BLaER1 treated with 17β-estradiol and CSF1 and Interleukin-3, amounts not matched to agents 10 nM and 100 nM (cell line): ENCODE results near the gene IWS1.

Experiments
- H3K27ac ChIP-seq, 11 experiments: shearing (Covaris generic); formaldehyde crosslinking; 2 replicates each; pipeline ENCODE4 v1.8.1; 2022
- H3K27me3 ChIP-seq, 11 experiments: shearing (Covaris generic); formaldehyde crosslinking; 2 replicates each; pipeline ENCODE4 v1.8.1; 2022
- H3K36me3 ChIP-seq, 11 experiments: shearing (Covaris generic); formaldehyde crosslinking; 2 replicates each; pipeline ENCODE4 v1.8.1; 2022
- H3K4me1 ChIP-seq, 10 experiments: shearing (Covaris generic); formaldehyde crosslinking; 2 replicates each; pipeline ENCODE4 v1.8.1; 2022
- H3K4me2 ChIP-seq, 11 experiments: shearing (Covaris generic); formaldehyde crosslinking; 2 replicates each; pipeline ENCODE4 v1.8.1; 2022
- H3K4me3 ChIP-seq, 10 experiments: shearing (Covaris generic); formaldehyde crosslinking; 2 replicates each; pipeline ENCODE4 v1.8.1; 2022
- H3K9ac ChIP-seq, 11 experiments: shearing (Covaris generic); formaldehyde crosslinking; 2 replicates each; pipeline ENCODE4 v1.8.1; 2022
- H3K9me3 ChIP-seq, 11 experiments: shearing (Covaris generic); formaldehyde crosslinking; replicated peaks in 1 of 11; 2 replicates each; pipeline ENCODE4 v1.8.1; 2022
- H4K20me1 ChIP-seq, 11 experiments: shearing (Covaris generic); formaldehyde crosslinking; 2 replicates each; pipeline ENCODE4 v1.8.1; 2022
- Cebpa-rat ChIP-seq, 11 experiments: shearing (Covaris generic); IDR thresholded peaks; 2 replicates each; pipeline ENCODE4 v1.8.1; 2022

The IWS1 gene

DNA sequence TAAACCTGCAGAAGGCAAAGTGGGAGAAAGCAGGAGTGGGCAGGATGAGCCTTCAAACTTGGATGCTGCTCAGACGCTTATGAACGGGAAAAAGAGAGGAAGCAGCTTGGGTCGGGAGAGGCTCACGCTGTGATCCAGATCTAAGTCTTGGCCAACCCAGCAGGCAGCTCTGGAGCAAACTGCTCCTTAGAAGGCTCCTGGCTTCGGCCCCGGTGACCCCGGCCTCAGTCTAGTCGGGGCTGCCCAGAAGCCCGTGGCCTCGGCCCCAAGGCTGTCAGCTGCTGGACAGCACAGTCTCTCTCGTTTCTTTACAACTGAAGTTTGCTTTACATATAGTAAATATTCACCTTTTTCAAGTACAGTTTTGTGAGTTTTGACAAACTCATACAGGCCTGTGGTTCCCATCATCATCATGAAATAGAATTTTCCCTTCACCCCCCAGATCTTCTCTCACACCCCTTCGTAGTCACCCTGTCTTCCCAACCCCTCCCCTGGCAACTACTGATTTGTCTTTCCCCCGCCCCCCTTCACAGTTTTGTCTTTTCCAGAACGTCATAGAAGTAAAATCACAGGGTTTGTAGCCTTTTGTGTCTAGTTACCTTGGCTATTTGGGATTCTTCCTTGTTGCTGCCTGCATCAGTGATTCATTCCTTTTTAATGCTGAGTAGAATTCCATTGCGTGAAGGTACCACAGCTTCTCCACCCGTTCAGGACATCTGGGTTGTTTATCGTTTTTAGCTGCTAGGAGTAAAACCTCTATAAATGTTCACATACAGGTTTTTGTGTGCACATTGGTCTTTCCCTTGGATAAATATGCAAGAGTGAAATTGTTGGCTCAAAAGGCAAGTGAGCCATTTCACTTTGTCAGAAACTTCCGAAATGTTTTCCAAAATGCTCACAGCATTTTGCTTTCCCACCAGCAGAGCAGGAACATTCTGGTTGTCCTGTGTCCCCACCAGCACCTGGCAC, 44.3 kb upstream of the IWS1 start:
- no peaks in the 10 kb centered on the region for H3K9me3 ChIP-seq
- H3K4me1 ChIP-seq = peaks cover 6 to 47% (median 25%) of the 10 kb centered on the region in 10 experiments
- no peak for TF ChIP-seq Cebpa-rat (IDR thresholded peaks at IDR 0.05)
- H3K4me2 ChIP-seq = no peak overlapping the region
- no peak overlapping the region for H3K27ac ChIP-seq
- H3K27me3 ChIP-seq = no peaks in the 10 kb centered on the region
- H3K9ac ChIP-seq = no peak overlapping the region
- H4K20me1 ChIP-seq = no peaks in the 10 kb centered on the region
- H3K36me3 ChIP-seq = no peaks in the 10 kb centered on the region
- no peak overlapping the region for H3K4me3 ChIP-seq

DNA sequence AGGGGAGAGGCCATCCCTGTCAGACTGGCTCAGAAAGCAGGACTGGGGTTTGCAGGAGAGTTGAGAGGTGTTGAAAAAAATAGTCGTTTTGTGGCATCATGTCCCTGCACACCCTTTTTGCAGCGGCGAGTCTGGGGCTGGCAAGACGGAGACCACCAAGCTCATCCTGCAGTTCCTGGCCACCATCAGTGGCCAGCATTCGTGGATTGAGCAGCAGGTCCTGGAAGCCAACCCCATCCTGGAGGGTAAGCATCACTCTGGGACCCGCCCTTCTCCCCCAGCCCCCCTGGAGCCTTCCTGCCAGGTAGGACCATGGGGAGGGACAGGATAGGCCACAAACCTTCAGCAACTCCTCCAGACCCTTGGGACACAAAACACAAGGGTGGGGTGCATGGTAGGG, 43.4 kb upstream of the IWS1 start:
- peaks cover 0 to 38% (median 16%) of the 10 kb centered on the region in 10 experiments; a peak in 17 of 20 replicates for H3K4me1 ChIP-seq

DNA sequence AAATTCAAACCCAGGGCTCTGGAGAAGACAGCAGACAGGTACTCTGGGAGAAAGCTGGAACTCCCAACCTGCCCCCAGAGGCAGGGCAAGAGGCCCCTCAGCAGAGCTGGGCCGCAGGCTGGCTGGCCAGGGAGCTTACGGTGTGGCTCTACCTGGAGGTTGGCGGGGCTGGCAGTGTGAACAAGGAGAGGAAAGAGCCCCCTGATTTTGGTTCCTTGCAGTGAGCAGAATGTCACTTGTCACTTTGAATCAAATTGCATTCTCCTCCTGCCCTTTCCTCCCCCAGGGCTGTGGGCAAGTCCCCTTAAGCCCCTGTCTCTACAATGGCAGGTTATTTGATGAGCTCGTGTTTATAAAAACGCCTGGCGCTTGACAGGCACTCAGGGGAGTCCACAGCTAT, 41.8 kb upstream of the IWS1 start:
- no peaks in the 10 kb centered on the region for H4K20me1 ChIP-seq
- peaks cover 0 to 4% (median 0%) of the 10 kb centered on the region in 11 experiments; a peak in 2 of 22 replicates for H3K9me3 ChIP-seq
- no peaks in the 10 kb centered on the region for H3K36me3 ChIP-seq
- H3K4me2 ChIP-seq = no peak overlapping the region
- no peaks in the 10 kb centered on the region for H3K27me3 ChIP-seq
- H3K9ac ChIP-seq = no peak overlapping the region
- peaks cover 7 to 25% (median 18%) of the 10 kb centered on the region in 10 experiments for H3K4me1 ChIP-seq
- H3K4me3 ChIP-seq = no peak overlapping the region
- TF ChIP-seq Cebpa-rat (IDR thresholded peaks at IDR 0.05) = no peak
- no peak overlapping the region for H3K27ac ChIP-seq

More for the DNA sequence above, 43.4 kb upstream of the IWS1 start:
- no peaks in the 10 kb centered on the region for H3K36me3 ChIP-seq
- no peak for TF ChIP-seq Cebpa-rat (IDR thresholded peaks at IDR 0.05)
- H3K27ac ChIP-seq = no peak overlapping the region
- H3K4me2 ChIP-seq = no peak overlapping the region; a peak in 1 of 22 replicates
- no peaks in the 10 kb centered on the region for H3K9me3 ChIP-seq
- H3K27me3 ChIP-seq = no peaks in the 10 kb centered on the region
- no peak overlapping the region for H3K4me3 ChIP-seq
- H3K9ac ChIP-seq = no peak overlapping the region
- H4K20me1 ChIP-seq = no peaks in the 10 kb centered on the region

DNA sequence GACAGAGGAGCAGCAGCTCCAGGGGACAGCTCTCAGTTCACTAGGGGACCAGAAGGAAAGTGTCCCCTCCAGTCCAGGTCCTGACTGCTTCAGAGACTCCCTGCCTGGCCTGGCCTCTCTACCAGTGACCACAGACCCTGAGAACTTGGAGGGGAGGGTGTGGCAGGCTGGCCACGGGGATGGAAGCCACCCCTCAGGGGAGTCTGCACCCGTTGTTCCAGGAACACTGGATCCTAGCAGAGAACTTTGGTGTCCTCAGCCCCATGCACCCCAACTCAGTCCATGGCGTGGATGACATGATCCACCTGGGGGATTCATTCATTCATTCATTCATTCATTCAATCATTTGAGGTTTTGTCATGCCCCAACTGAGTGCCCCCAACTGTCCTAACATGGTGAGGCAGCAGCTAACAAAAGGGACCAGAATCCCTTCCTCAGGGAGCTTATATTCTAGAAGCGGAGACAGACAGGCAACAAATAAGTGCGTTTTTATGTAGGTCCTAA, 41.1 kb upstream of the IWS1 start:
- Histone ChIP-seq H3K4me2 (peak overlapping the region in 5 of 11 experiments; percentile 13 to 59 (median 44); a peak in 7 of 22 replicates), H3K4me1 (peaks cover 5 to 32% (median 16%) of the 10 kb centered on the region in 10 experiments; a peak in 19 of 20 replicates), H3K27me3 (no peaks in the 10 kb centered on the region), H3K27ac (no peak overlapping the region), H3K4me3 (no peak overlapping the region), H3K36me3 (no peaks in the 10 kb centered on the region), H3K9ac (no peak overlapping the region), H4K20me1 (no peaks in the 10 kb centered on the region), H3K9me3 (peaks cover 0 to 4% (median 0%) of the 10 kb centered on the region in 11 experiments; a peak in 2 of 22 replicates)
- TF ChIP-seq Cebpa-rat (IDR thresholded peaks at IDR 0.05) = no peak

DNA sequence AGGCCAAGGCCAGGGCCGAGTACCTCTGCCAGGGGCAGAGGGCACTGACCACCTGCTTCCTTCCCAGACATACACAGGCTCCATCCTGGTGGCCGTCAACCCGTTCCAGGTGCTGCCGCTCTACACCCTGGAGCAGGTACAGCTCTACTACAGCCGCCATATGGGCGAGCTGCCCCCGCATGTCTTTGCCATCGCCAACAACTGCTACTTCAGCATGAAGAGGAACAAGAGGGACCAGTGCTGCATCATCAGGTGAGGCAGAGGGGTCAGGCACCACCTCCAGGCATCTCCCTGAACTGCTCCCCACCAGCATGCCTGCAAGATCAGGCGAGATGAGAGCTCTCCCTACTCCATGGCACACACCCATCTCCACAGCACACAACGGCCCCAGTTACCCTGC, 40.3 kb upstream of the IWS1 start:
- Histone ChIP-seq H3K36me3 (no peaks in the 10 kb centered on the region), H4K20me1 (no peaks in the 10 kb centered on the region), H3K4me2 (peak overlapping the region in 7 of 11 experiments; percentile 13 to 59 (median 40); a peak in 11 of 22 replicates), H3K9ac (no peak overlapping the region), H3K4me3 (no peak overlapping the region), H3K9me3 (peaks cover 0 to 4% (median 0%) of the 10 kb centered on the region in 11 experiments; a peak in 2 of 22 replicates), H3K27me3 (no peaks in the 10 kb centered on the region), H3K4me1 (peaks cover 0 to 40% (median 13%) of the 10 kb centered on the region in 10 experiments; a peak in 17 of 20 replicates), H3K27ac (no peak overlapping the region)
- no peak for TF ChIP-seq Cebpa-rat (IDR thresholded peaks at IDR 0.05)

DNA sequence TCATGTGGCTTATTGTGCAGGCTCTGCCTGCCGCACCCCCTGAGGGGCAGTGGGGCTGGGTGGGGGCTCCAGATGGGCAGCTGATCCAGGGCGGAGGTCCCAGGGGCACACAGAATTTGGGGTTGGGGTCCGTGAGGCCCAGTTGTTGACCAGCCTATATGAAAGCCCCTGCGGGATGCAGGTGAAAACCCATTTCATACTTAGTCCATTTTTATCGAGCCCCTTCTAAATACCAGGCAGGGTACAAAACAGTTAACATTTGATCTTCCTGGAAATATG, 39.8 kb upstream of the IWS1 start:
- Histone ChIP-seq H3K9me3 (peaks cover 0 to 4% (median 0%) of the 10 kb centered on the region in 11 experiments; a peak in 2 of 22 replicates), H3K27ac (no peak overlapping the region), H3K36me3 (no peaks in the 10 kb centered on the region), H4K20me1 (no peaks in the 10 kb centered on the region), H3K4me2 (no peak overlapping the region), H3K4me1 (peaks cover 0 to 42% (median 13%) of the 10 kb centered on the region in 10 experiments; a peak in 17 of 20 replicates), H3K27me3 (no peaks in the 10 kb centered on the region), H3K9ac (no peak overlapping the region), H3K4me3 (no peak overlapping the region)
- no peak for TF ChIP-seq Cebpa-rat (IDR thresholded peaks at IDR 0.05)

DNA sequence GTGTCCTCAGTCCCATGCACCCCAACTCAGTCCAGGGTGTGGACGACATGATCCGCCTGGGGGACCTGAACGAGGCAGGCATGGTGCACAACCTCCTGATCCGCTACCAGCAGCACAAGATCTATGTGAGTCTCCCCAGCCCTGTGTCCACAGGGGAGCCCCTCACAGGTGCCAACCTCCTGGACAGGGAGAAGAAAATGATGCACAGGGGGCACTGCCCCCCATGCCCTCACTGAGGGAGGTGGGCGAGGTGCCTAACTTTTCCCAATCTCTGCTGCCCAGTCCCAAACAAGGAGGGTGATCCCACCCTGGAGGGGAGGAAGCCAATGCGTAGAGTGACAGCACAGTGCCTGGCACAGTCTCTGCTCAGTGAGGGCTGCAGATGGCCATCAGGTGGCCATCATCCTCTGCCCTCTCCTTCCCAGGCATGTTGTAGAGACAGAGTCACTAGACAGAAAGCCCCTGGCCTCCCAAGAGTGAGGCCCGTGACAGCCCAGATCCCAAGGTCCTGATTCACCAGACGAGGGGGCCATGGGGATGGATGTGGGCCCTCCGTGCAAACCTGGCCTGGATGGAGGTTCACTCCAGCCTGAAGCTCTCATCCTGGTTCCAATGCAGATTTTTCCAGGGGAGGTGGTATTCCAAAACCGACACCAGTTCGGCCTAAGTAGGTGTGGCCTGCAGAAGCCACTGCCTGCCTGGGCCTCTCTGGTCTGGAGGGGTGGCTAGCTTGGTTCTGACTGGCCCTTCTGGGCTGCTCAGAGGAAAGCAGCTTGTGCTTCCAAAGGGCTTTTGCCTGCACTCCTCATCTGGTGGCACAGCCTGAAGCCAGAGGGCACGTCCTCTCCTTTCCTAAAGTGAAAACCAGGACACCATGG, 39.2 kb upstream of the IWS1 start:
- TF ChIP-seq Cebpa-rat (IDR thresholded peaks at IDR 0.05) = no peak
- no peaks in the 10 kb centered on the region for H4K20me1 ChIP-seq

DNA sequence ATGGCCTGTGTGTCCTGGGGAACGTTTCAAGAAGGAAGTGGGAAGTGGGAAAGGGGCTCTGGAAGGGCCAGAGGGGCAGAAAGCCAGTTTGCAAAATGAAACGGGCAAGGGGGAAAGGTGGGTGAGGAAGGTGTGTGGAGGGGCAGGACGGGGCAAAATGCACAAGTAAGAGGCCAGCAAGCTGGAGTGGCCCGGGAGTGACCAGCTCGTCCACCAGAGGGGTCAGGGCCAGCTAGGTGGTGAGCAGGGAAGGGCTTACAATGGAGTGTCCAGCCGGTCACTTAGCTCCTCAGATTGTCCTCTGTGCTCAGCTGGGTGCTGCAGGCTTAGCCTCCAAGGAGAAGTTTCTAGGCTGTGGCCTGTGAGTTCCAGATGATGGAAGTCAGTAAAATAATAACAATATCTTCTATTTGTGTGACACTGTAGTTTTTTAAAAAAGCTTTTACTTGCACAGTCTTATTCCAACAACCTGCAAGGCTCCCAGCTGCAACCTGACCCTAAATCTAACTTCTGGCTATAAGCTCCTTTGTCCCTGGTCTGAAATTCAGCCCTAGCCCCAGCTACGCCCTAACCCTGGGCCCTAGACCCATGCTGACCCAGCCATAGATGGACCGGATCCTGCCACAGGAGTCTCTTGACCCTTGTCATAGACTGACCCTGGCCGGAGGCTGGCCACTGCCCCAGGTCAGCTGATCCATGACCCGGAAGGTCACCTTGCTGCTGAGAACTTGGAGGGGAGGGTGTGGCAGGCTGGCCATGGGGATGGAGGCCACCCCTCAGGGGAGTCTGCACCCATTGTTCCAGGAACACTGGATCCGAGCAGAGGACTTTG, 38.4 kb upstream of the IWS1 start:
- H3K4me2 ChIP-seq = peak overlapping the region in 4 of 11 experiments; percentile 56 to 66 (median 58); a peak in 6 of 22 replicates
- H3K27ac ChIP-seq = peak overlapping the region in 2 of 11 experiments; percentile 9 to 31; a peak in 3 of 22 replicates
- H3K9me3 ChIP-seq = peaks cover 0 to 4% (median 0%) of the 10 kb centered on the region in 11 experiments; a peak in 2 of 22 replicates
- H4K20me1 ChIP-seq = no peaks in the 10 kb centered on the region
- TF ChIP-seq Cebpa-rat (IDR thresholded peaks at IDR 0.05) = no peak
- H3K36me3 ChIP-seq = no peaks in the 10 kb centered on the region
- no peaks in the 10 kb centered on the region for H3K27me3 ChIP-seq
- no peak overlapping the region for H3K4me3 ChIP-seq
- peaks cover 0 to 42% (median 13%) of the 10 kb centered on the region in 10 experiments; a peak in 17 of 20 replicates for H3K4me1 ChIP-seq
- H3K9ac ChIP-seq = no peak overlapping the region

More for the DNA sequence above, 39.2 kb upstream of the IWS1 start:
- Histone ChIP-seq H3K9ac (no peak overlapping the region), H3K36me3 (no peaks in the 10 kb centered on the region), H3K4me2 (no peak overlapping the region), H3K27ac (no peak overlapping the region), H3K4me3 (no peak overlapping the region), H3K4me1 (peaks cover 0 to 42% (median 13%) of the 10 kb centered on the region in 10 experiments; a peak in 17 of 20 replicates), H3K9me3 (peaks cover 0 to 4% (median 0%) of the 10 kb centered on the region in 11 experiments; a peak in 2 of 22 replicates), H3K27me3 (no peaks in the 10 kb centered on the region)
